HepG2 (cell line): Measurements from ENCODE around the gene ZNF618. TPM values are rescaled to one million over a fixed set of nuclear protein-coding genes. Genes with fewer than 3 reads are reported as not detected.

Experiments
- ATAC-seq: fragments of 200-7000 bp; cut with Tn5 transposase; 3 replicates; pipeline ENCODE4 v1.9.1; 2020; ENCODE audit warnings: mild to moderate bottlenecking, moderate library complexity
- BruUV-seq: library from RNA; stranded (reverse); fragments of 400-500 nt; replicated peaks from 2 replicates; lab custom pipeline; 2021; lab: Mats Ljungman, UMichigan
- CTCF ChIA-PET: fragments of 300-600 bp; formaldehyde crosslinking; extraction: SDS; loops from one replicate; lab custom pipeline; 2021; ENCODE audit warnings: low total read pairs, inconsistent platforms, low intra/inter-chr PET ratio; lab: Yijun Ruan, JAX
- POLR2A ChIA-PET: fragments of 350-600 bp; sonication (Branson Sonifier 250); formaldehyde crosslinking; loops from one replicate; lab custom pipeline; 2020; ENCODE audit warnings: antibody characterized with exemption, inconsistent platforms; lab: Yijun Ruan, JAX
- DNase-seq: peaks from one replicate; pipeline ENCODE4 v3.0.0-alpha.2; 2015; ENCODE audit warnings: low spot score
- FAIRE-seq: peaks from 3 replicates; lab custom pipeline; 2011; peaks lifted over from hg19 to GRCh38; lab: Jason Lieb, UNC
- H2AFZ ChIP-seq: one replicate; pipeline ENCODE4 v1.6.1; 2011; ENCODE audit warnings: low read length, inconsistent platforms
- H3K27ac ChIP-seq: fragments of 300-600 bp; 3 replicates; pipeline ENCODE4 v1.8.0; 2011; ENCODE audit warnings: mixed run types, mild to moderate bottlenecking, mixed read lengths, low read length, inconsistent platforms; ENCODE audit not compliant: insufficient read depth; ENCODE audit errors: extremely low read length
- H3K27me3 ChIP-seq, 2 experiments: fragments of 200-600 bp in 1 of 2; 2 replicates in 1 of 2; 3 replicates in 1 of 2; pipeline versions ENCODE4 v1.6.0 to v1.8.0; 2011; ENCODE audit warnings: low read length in 2 of 2, mild to moderate bottlenecking in 2 of 2, moderate library complexity in 2 of 2, inconsistent platforms in 1 of 2; ENCODE audit not compliant: insufficient read depth in 2 of 2, control insufficient read depth in 1 of 2
- H3K36me3 ChIP-seq, 2 experiments: fragments of 200-600 bp in 1 of 2; replicated peaks in 1 of 2; 2 replicates in 1 of 2; 3 replicates in 1 of 2; pipeline versions ENCODE4 v1.5.1 to v1.8.0; 2011; ENCODE audit warnings: low read length in 2 of 2, inconsistent platforms in 1 of 2; ENCODE audit not compliant: insufficient read depth in 2 of 2, control insufficient read depth in 1 of 2
- H3K4me1 ChIP-seq: 2 replicates; pipeline ENCODE4 v1.5.1; 2012; ENCODE audit warnings: low read length, inconsistent platforms; ENCODE audit not compliant: insufficient read depth
- H3K4me2 ChIP-seq: 2 replicates; pipeline ENCODE4 v1.6.0; 2011; ENCODE audit warnings: low read depth, low read length, inconsistent platforms
- H3K4me3 ChIP-seq, 3 experiments: fragments of 200-600 bp in 1 of 3; sonication (generic), shearing (Covaris generic) in 1 of 3; replicated peaks in 1 of 3; 2 replicates each; pipeline ENCODE4 v1.5.1; 2011 to 2016; ENCODE audit warnings: low read length in 3 of 3, inconsistent platforms in 2 of 3, low read depth in 2 of 3, mild to moderate bottlenecking in 2 of 3, control low read depth in 1 of 3, mixed read lengths in 1 of 3; ENCODE audit not compliant: insufficient read depth in 1 of 3
- H3K79me2 ChIP-seq: one replicate; pipeline ENCODE4 v1.6.1; 2011; ENCODE audit warnings: low read length, inconsistent platforms; ENCODE audit not compliant: insufficient read depth
- H3K9ac ChIP-seq: 2 replicates; pipeline ENCODE4 v1.6.0; 2011; ENCODE audit warnings: mild to moderate bottlenecking, low read depth, low read length, inconsistent platforms; ENCODE audit not compliant: insufficient read depth
- H3K9me3 ChIP-seq: 2 replicates; pipeline ENCODE4 v1.5.1; 2012; ENCODE audit warnings: mild to moderate bottlenecking, low read length
- H4K20me1 ChIP-seq: 2 replicates; pipeline ENCODE4 v1.6.0; 2011; ENCODE audit warnings: inconsistent platforms, mild to moderate bottlenecking, low read length, moderate library complexity; ENCODE audit not compliant: insufficient read depth
- EEA1 ChIP-seq: sonication (generic); formaldehyde crosslinking; IDR thresholded peaks from 2 replicates; pipeline ENCODE4 v1.5.1; 2020; ENCODE audit warnings: mild to moderate bottlenecking, missing genetic modification reagents, borderline replicate concordance
- KLF6 ChIP-seq: IDR thresholded peaks from 2 replicates; pipeline ENCODE4 v1.8.0; 2016; ENCODE audit warnings: missing biosample characterization, missing genetic modification reagents
- MTF2 ChIP-seq: sonication (generic); formaldehyde crosslinking; IDR thresholded peaks from 2 replicates; pipeline ENCODE4 v1.5.0; 2020; ENCODE audit warnings: missing genetic modification reagents, borderline replicate concordance
- ZFP36L2 ChIP-seq: sonication (generic); formaldehyde crosslinking; IDR thresholded peaks from 2 replicates; pipeline ENCODE4 v1.4.0; 2020; ENCODE audit warnings: missing genetic modification reagents
- ZNF224 ChIP-seq: sonication (generic); formaldehyde crosslinking; IDR thresholded peaks from 2 replicates; pipeline ENCODE4 v1.5.0; 2020; ENCODE audit warnings: mild to moderate bottlenecking, missing genetic modification reagents
- ZNF343 ChIP-seq: sonication (generic); formaldehyde crosslinking; IDR thresholded peaks from 2 replicates; pipeline ENCODE4 v1.4.0; 2020; ENCODE audit warnings: mild to moderate bottlenecking, missing genetic modification reagents
- ZNF552 ChIP-seq: sonication (generic); formaldehyde crosslinking; IDR thresholded peaks from 2 replicates; pipeline ENCODE4 v1.9.0; 2022; ENCODE audit warnings: missing genetic modification reagents, mild to moderate bottlenecking, borderline replicate concordance
- ZNF7 ChIP-seq: IDR thresholded peaks from 2 replicates; pipeline ENCODE4 v1.6.1; 2016; ENCODE audit warnings: missing biosample characterization, missing genetic modification reagents
- ZNF780A ChIP-seq: sonication (generic); formaldehyde crosslinking; IDR thresholded peaks from 2 replicates; pipeline ENCODE4 v1.8.0; 2022; ENCODE audit warnings: mild to moderate bottlenecking, missing genetic modification reagents, moderate library complexity
- ZNF784 ChIP-seq: sonication (generic); formaldehyde crosslinking; IDR thresholded peaks from 2 replicates; pipeline ENCODE4 v1.5.1; 2020; ENCODE audit warnings: missing genetic modification reagents, mild to moderate bottlenecking, borderline replicate concordance
- ZNF83 ChIP-seq: sonication (generic); formaldehyde crosslinking; IDR thresholded peaks from 2 replicates; pipeline ENCODE4 v1.4.0; 2020; ENCODE audit warnings: missing genetic modification reagents, mild to moderate bottlenecking, borderline replicate concordance
- ZSCAN5A ChIP-seq: sonication (generic); formaldehyde crosslinking; IDR thresholded peaks from 2 replicates; pipeline ENCODE4 v1.8.0; 2022; ENCODE audit warnings: mild to moderate bottlenecking, missing genetic modification reagents, borderline replicate concordance
- ZUFSP ChIP-seq: sonication (generic); formaldehyde crosslinking; IDR thresholded peaks from 2 replicates; pipeline ENCODE4 v1.9.0; 2021; ENCODE audit warnings: missing genetic modification reagents, mild to moderate bottlenecking, borderline replicate concordance
- WGBS: methylation state at CpG from one replicate; pipeline ENCODE4 v1.1.6; 2017; ENCODE audit warnings: low lambda C conversion rate; 5-methylcytosine and 5-hydroxymethylcytosine counted together
- in situ Hi-C: cut with HindIII; loops from 2 replicates; pipeline ENCODE4 v1.10.0; 2017; ENCODE audit warnings: low pct_unique_long_range_greater_than_20kb; ENCODE audit not compliant: extremely low pct_ligation_motif_present
- intact Hi-C: fragments of 100-400 bp; cut with micrococcal nuclease; formaldehyde crosslinking; loops from one replicate; pipeline ENCODE4 v1.10.0; 2022; ENCODE audit not compliant: unreplicated experiment
- polyA plus RNA-seq, 8 experiments: library from polyadenylated mRNA; depleted of rRNA in 3 of 8; stranded (reverse) in 7 of 8; unstranded in 1 of 8; fragments of >200 nt; fragmentation: Illumina TruSeq in 4 of 8; extraction: Trizol in 4 of 8; gene quantifications; 2 replicates each; pipeline versions ENCODE4 v1.2.1 to v1.2.3, GENCODE V29; 2011 to 2016; ENCODE audit warnings: low read depth in 4 of 8, missing spikeins in 1 of 8, mixed read lengths in 1 of 8; ENCODE audit not compliant: insufficient read depth in 1 of 8
- total RNA-seq, 5 experiments: library from RNA; depleted of rRNA; stranded (reverse); fragments of >200 nt; fragmentation: Illumina TruSeq; extraction: Trizol; gene quantifications; 2 replicates each; pipeline ENCODE4 v1.2.3, GENCODE V29; 2016; ENCODE audit warnings: low read depth in 1 of 5

The ZNF618 gene
- total and polyA plus RNA-seq, 2 of the 13 experiments (the other 11 are each of a cell fraction or from before 2014, with no cell fraction given), result 0.07 TPM

- H3K9ac ChIP-seq, result no peak overlapping the region
- ChIA-PET CTCF (no interaction called here), POLR2A (interaction anchor here (0.9 to 1.9 kb wide), 3 partner anchors 12 to 54 kb away, joined by 3 to 14 read pairs (median 4); partner anchors contain the start of gene COL27A1)
- H3K4me3 ChIP-seq, result no peak overlapping the region
- in situ Hi-C loops (no loop called here), intact Hi-C loops (no loop called here)
- H3K9me3 ChIP-seq, result peaks cover 13% of the 10 kb centered on the region
- 90% methylated on average over 1 of the region's 1 CpG for WGBS
- FAIRE-seq (no peak), ATAC-seq (no peak), DNase-seq (no peak)
- H3K79me2 ChIP-seq, result no peaks in the 10 kb centered on the region
- no peaks in the 10 kb centered on the region for H4K20me1 ChIP-seq
- H3K36me3 ChIP-seq, result peaks cover 0 to under 1% of the 10 kb centered on the region in 2 experiments; a peak in 1 of 5 replicates
- no peak overlapping the region for H2AFZ ChIP-seq
- BruUV-seq, result no TSS peak
- H3K4me1 ChIP-seq, result peaks cover 53% of the 10 kb centered on the region
- no peak for TF ChIP-seq ZNF784 (CRISPR knock-in tag)
- TF ChIP-seq ZSCAN5A, result no peak
- no peak for TF ChIP-seq ZNF343 (CRISPR knock-in tag)
- no peak for TF ChIP-seq ZFP36L2 (CRISPR knock-in tag)
- TF ChIP-seq MTF2 (CRISPR knock-in tag), result no peak
- no peak for TF ChIP-seq ZNF552 (CRISPR knock-in tag)
- no peak for TF ChIP-seq ZNF780A (CRISPR knock-in tag)
- TF ChIP-seq ZNF83, result no peak
- TF ChIP-seq ZNF7 (CRISPR knock-in tag), result no peak
- no peak for TF ChIP-seq ZNF224
- TF ChIP-seq ZUFSP, result no peak
- no peak for TF ChIP-seq KLF6 (CRISPR knock-in tag)
- no peak for TF ChIP-seq EEA1
- no peak overlapping the region for H3K4me2 ChIP-seq
- no peaks in the 10 kb centered on the region for H3K27me3 ChIP-seq
- H3K27ac ChIP-seq, result no peak overlapping the region
These were observed 224.4 kb downstream of the ZNF618 start for GRCh38 chr9:114100536-114100935.
